Measurements from ENCODE around the gene RPL35A. TPM values are rescaled to one million over a fixed set of nuclear protein-coding genes. Genes with fewer than 3 reads are reported as not detected.
"Not testable (repeated sequence)": the region's sequence is repeated elsewhere in the genome, so short reads cannot be mapped to it uniquely, and the experiment has no call there.

RPL35A gene
- total RNA-seq, 1 donor from 2014 or later: 291 TPM

DNA sequence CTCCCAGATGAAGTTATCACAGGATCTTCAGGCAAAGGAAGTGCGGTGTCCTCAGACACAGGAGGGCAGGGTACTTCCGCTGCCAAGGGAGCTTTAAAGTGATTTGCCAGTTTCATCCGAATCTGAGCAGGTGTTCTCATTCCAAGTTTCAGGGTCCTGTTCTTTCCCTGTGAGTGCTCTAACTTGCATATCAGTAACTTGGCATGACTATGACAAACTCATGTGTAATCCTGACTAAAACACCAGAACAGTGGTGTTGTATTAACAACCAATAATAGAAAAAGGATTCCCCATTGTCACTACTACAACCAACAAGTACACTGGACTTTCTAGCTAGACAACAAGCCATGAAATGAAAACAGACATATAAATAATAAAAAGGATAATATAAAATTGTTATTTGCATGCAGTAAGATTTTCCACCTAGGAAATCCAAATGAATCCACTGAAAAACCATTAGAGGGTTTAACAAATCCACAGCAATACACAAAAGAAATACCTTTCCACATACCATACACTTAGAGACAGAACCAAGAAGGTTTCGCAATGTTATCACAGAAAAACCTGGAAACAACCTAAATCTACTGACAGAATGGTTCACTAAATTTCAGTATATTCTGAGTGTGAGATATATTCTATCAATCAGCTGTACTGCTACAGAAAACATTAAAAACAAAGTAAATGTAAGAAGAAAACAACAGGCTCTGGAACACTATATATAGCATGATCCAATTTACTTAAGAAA is 40.9 kb upstream of the RPL35A start:
- Histone ChIP-seq H3K27ac (no peak overlapping the region), H3K36me3 (no peaks in the 10 kb centered on the region), H3K4me1 (no peaks in the 10 kb centered on the region), H3K4me3 (no peak overlapping the region), H3K27me3 (no peaks in the 10 kb centered on the region), H3K9me3 (no peaks in the 10 kb centered on the region)
- TF ChIP-seq, protein P1, sequence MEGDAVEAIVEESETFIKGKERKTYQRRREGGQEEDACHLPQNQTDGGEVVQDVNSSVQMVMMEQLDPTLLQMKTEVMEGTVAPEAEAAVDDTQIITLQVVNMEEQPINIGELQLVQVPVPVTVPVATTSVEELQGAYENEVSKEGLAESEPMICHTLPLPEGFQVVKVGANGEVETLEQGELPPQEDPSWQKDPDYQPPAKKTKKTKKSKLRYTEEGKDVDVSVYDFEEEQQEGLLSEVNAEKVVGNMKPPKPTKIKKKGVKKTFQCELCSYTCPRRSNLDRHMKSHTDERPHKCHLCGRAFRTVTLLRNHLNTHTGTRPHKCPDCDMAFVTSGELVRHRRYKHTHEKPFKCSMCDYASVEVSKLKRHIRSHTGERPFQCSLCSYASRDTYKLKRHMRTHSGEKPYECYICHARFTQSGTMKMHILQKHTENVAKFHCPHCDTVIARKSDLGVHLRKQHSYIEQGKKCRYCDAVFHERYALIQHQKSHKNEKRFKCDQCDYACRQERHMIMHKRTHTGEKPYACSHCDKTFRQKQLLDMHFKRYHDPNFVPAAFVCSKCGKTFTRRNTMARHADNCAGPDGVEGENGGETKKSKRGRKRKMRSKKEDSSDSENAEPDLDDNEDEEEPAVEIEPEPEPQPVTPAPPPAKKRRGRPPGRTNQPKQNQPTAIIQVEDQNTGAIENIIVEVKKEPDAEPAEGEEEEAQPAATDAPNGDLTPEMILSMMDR (IDR thresholded peaks at IDR 0.05): no peak
- no peak for DNase-seq (ENCODE audit: low spot score in 2 of 2)
- intact Hi-C loops (cut with DNase I): no loop called here

DNA sequence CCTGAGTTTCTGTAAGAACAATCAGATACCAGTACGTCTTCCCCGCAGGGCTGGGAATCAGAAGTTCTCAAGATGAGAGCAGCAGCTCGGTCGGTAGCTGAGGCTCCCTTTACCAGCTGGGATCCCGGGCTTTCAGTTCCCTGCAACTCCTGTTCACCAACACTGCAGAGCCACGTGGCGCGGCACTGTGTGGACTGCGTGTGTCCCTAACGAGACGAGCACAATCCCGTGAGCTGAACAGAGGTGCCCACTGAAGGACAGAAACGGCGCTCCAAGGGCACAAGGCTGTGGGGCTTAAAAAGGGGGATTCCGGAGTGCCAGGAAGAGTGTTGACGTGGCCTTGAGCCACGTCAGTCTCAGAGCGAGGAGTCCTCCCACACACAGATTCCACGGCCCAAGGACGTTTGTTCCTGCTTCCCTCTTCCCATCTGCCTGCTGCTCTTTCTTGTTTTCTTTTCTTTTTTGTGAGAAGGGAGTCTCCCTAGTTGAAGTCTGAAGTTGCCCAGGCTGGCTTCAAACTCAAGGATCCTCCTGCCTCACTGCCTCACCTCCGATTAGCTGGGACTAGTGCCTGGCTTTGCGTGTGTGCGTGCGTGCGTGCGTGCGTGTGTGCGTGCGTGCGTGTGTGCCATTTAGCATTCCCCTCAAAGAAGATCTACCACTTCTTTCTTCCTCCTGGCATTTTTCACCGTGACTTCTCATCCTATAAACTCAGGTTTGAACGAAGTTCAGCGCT is 37.1 kb upstream of the RPL35A start:
- no peak for DNase-seq (ENCODE audit: low spot score in 2 of 2)
- Histone ChIP-seq H3K27ac (no peak overlapping the region), H3K36me3 (no peaks in the 10 kb centered on the region), H3K27me3 (no peaks in the 10 kb centered on the region), H3K4me3 (no peak overlapping the region), H3K9me3 (no peaks in the 10 kb centered on the region), H3K4me1 (no peaks in the 10 kb centered on the region)
- TF ChIP-seq, protein P1 (IDR thresholded peaks at IDR 0.05): no peak
- intact Hi-C loops (cut with DNase I): no loop called here

DNA sequence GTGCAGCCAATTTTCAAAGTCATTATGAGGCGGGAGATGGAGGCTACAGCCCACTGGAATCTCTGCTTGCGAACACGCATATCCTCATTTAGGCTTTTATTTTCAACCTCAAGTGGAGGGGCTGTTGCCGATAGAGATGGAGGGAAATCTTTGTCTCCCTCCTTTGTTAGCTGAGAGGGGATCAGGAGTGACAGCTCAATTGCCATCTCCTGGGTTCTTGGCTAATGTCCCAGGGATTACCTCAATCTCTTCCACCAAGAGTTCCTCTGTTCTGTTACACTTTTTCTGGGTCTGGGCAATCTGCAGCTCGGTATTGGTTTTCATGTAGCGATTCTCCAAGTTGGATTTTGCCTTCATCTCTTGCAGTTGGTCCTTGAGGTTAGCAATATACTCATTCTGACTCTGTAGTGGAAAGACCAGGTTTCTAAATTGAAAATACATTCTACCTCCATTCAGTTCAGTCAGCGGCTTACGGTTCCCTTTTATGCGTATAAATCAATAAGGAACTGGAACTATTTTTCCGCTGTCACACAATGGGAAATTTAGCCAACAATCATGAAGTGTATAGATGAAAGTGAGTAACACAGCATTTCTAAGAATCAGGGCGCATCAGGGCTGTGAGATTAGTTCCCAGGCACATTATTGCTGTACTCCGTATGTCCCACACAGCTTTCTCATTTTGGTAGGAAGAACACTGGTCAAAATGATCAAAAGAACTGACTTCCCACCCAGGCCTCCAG is 36.2 kb upstream of the RPL35A start:
- H3K9me3 ChIP-seq: no peaks in the 10 kb centered on the region
- no peaks in the 10 kb centered on the region for H3K36me3 ChIP-seq
- H3K4me1 ChIP-seq: no peaks in the 10 kb centered on the region
- H3K27ac ChIP-seq: no peak overlapping the region
- TF ChIP-seq, protein P1 (IDR thresholded peaks at IDR 0.05): no peak
- no peak for DNase-seq (ENCODE audit: low spot score in 2 of 2)
- no peak overlapping the region for H3K4me3 ChIP-seq
- no peaks in the 10 kb centered on the region for H3K27me3 ChIP-seq
- intact Hi-C loops (cut with DNase I): no loop called here

DNA sequence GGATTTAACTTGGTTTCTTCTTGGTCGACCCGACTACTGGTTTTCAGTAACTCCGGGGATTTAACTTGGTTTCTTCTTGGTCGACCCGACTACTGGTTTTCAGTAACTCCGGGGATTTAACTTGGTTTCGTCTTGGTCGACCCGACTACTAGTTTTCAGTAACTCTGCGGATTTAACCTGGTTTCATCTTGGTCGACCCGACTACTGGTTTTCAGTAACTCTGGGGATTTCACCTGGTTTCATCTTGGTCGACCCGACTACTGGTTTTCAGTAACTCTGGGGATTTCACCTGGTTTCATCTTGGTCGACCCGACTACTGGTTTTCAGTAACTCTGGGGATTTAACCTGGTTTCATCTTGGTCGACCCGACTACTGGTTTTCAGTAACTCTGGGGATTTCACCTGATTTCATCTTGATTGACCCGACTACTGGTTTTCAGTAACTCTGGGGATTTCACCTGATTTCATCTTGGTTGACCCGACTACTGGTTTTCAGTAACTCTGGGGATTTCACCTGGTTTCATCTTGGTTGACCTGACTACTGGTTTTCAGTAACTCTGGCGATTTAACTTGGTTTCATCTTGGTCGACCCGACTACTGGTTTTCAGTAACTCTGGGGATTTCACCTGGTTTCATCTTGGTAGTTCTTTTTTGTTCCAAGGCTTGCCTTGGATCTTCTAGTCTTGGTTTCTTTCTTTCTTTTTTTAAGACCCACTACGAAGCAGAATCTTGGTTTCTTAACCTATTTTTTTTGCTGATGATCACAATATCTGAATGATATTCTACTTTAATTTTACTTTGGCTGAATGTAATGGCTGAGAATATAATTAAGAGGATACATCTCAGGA is 28.3 kb upstream of the RPL35A start:
- intact Hi-C loops (cut with DNase I); DNase-seq (ENCODE audit: low spot score in 2 of 2); H3K4me3 ChIP-seq; H3K9me3 ChIP-seq; H3K36me3 ChIP-seq; H3K4me1 ChIP-seq; H3K27ac ChIP-seq; H3K27me3 ChIP-seq: not testable (repeated sequence)

DNA sequence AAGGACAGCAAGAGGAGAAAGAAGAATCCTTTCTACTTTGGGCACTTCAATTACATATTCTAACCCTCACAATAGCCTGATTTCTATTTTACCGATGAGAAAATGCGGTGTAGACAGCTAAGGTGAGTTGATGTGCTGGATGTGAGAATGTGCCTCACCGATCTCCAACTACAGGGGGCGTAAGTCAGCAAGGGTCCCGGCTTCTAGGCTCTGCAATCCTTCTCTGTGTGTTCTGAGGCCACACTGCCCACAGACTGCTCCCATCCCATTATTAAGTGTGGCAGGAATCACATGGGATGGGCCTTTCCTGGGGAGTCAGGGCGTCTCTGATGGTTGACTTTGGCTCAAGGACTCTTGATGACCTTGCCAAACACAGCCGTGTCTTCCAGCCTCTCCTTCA is 23.6 kb upstream of the RPL35A start:
- H3K4me3 ChIP-seq: no peak overlapping the region
- H3K9me3 ChIP-seq: no peaks in the 10 kb centered on the region
- H3K27me3 ChIP-seq: no peaks in the 10 kb centered on the region
- no peak overlapping the region for H3K27ac ChIP-seq
- no peak for DNase-seq (ENCODE audit: low spot score in 2 of 2)
- H3K36me3 ChIP-seq: no peaks in the 10 kb centered on the region
- no peaks in the 10 kb centered on the region for H3K4me1 ChIP-seq
- TF ChIP-seq, protein P1 (IDR thresholded peaks at IDR 0.05): no peak
- intact Hi-C loops (cut with DNase I): no loop called here

DNA sequence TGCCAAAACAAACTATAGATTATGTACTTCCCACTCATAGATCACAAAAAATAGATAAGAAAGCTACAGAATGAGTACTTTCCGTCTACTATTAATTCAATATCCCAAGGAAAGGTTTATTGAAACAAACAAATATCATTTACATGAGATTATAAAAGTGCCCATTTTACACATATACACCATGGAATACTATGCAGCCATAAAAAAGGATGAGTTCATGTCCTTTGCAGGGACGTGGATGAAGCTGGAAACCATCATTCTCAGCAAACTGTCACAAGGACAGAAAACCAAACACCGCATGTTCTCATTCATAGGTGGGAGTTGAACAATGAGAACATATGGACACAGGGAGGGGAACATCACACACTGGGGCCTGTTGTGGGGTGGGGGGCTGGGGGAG is 22.4 kb upstream of the RPL35A start:
- H3K27ac ChIP-seq; H3K36me3 ChIP-seq; H3K4me1 ChIP-seq; H3K27me3 ChIP-seq; H3K4me3 ChIP-seq; H3K9me3 ChIP-seq; intact Hi-C loops (cut with DNase I); DNase-seq (ENCODE audit: low spot score in 2 of 2): not testable (repeated sequence)
